ENCODE data around the gene CDC40.

Gene CDC40

DNA sequence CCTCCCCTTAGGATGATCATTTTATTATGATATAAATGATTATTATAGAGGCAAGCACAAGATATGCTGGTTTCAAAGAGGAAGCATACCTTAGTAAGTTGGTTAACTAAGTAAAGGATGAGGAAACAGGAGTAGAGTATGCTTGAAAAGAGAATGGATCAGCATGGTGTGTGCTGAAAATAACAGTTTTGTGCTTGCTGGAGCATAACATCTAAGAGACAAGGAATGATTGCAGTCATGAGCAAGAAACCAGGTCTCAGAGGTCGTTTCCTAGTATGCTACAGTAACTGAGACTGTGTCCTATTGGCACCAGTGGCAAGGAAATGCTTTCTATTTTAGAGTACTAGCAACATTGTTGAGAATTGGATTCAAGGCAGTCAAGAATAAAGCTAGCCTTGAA lies 34.1 kb downstream of the CDC40 start:
- Histone ChIP-seq H3F3A (ENCODE audit: insufficient read depth) (no peaks in the 10 kb centered on the region; the same call in 1 of the 2 replicates), H3K9me2 (replicated peaks; ENCODE audit: insufficient read depth, low read length) (no peaks in the 10 kb centered on the region), H3K36me3 (ENCODE audit: low read length) (peaks cover 43% of the 10 kb centered on the region), H3K27ac (ENCODE audit: low read depth, low read length) (no peak overlapping the region), H3K27me3 (ENCODE audit: low read length) (no peaks in the 10 kb centered on the region), H3K4me2 (ENCODE audit: low read depth, low read length, poor library complexity, severe bottlenecking) (no peak overlapping the region), H2AFZ (ENCODE audit: low read depth, low read length, severe bottlenecking) (no peak overlapping the region), H3K9me3 (ENCODE audit: insufficient read depth, low read length) (no peaks in the 10 kb centered on the region), H3K9ac (ENCODE audit: low read length) (no peak overlapping the region), H3K4me3 (ENCODE audit: insufficient read depth, low read length, poor library complexity, severe bottlenecking) (no peak overlapping the region), H4K20me1 (ENCODE audit: low read depth, low read length) (no peaks in the 10 kb centered on the region), H3K79me2 (ENCODE audit: insufficient read depth, low read length) (no peaks in the 10 kb centered on the region)
- TF ChIP-seq, protein P1, sequence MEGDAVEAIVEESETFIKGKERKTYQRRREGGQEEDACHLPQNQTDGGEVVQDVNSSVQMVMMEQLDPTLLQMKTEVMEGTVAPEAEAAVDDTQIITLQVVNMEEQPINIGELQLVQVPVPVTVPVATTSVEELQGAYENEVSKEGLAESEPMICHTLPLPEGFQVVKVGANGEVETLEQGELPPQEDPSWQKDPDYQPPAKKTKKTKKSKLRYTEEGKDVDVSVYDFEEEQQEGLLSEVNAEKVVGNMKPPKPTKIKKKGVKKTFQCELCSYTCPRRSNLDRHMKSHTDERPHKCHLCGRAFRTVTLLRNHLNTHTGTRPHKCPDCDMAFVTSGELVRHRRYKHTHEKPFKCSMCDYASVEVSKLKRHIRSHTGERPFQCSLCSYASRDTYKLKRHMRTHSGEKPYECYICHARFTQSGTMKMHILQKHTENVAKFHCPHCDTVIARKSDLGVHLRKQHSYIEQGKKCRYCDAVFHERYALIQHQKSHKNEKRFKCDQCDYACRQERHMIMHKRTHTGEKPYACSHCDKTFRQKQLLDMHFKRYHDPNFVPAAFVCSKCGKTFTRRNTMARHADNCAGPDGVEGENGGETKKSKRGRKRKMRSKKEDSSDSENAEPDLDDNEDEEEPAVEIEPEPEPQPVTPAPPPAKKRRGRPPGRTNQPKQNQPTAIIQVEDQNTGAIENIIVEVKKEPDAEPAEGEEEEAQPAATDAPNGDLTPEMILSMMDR (IDR thresholded peaks at IDR 0.05; ENCODE audit: insufficient read depth, low read length, poor library complexity, severe bottlenecking) = no peak
- TF ChIP-seq EZH2phosphoT487 (conservative IDR thresholded peaks at IDR 0.05; ENCODE audit: low read length) = no peak

DNA sequence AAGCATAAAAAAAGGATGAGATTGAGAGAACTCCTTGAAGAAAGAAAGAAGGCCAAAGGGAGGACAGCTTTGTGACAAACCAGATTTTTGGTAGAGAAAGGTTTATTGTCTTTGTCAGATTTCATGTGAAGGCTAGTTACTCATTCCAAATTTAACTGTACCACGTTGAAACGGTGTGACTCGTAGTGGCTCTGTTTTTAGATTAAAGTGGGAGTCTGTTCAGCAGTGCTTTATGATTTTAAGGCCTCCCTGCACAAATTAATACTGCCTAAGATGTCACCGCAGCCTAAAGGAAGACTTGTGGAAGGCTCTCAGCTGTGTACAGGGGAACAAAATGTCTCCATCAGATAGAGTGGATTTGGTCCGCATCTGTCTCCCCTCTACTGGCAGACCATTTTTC lies 35.9 kb downstream of the CDC40 start:
- TF ChIP-seq, protein P1 (IDR thresholded peaks at IDR 0.05; ENCODE audit: insufficient read depth, low read length, poor library complexity, severe bottlenecking) = no peak
- no peak for TF ChIP-seq EZH2phosphoT487 (conservative IDR thresholded peaks at IDR 0.05; ENCODE audit: low read length)

DNA sequence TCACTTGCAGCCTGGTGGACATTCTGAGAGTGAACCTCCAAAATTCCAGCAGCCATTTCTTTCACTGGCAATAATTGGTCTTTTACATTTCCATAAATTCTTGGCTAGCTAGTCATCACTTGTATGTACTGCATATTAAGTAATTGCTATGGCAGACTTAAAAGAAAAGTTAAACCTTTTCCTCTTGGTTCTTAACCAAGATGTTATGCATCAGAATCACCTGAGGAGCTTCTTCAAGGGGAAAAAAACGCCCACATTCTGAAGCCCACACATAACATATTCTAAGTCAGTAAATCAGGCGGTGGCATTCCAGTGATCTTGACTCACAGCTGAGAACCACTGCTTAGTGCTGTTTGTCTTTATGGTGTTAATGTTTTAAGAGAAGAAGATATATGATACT lies 37.0 kb downstream of the CDC40 start:
- Histone ChIP-seq H3K36me3 (ENCODE audit: low read length) (peaks cover 42% of the 10 kb centered on the region), H3K4me2 (ENCODE audit: low read depth, low read length, poor library complexity, severe bottlenecking) (no peak overlapping the region), H3K27ac (ENCODE audit: low read depth, low read length) (no peak overlapping the region), H3K79me2 (ENCODE audit: insufficient read depth, low read length) (no peaks in the 10 kb centered on the region), H3K9ac (ENCODE audit: low read length) (no peak overlapping the region), H4K20me1 (ENCODE audit: low read depth, low read length) (no peaks in the 10 kb centered on the region), H2AFZ (ENCODE audit: low read depth, low read length, severe bottlenecking) (no peak overlapping the region), H3K9me2 (replicated peaks; ENCODE audit: insufficient read depth, low read length) (no peaks in the 10 kb centered on the region), H3F3A (ENCODE audit: insufficient read depth) (no peaks in the 10 kb centered on the region; the same call in 1 of the 2 replicates), H3K27me3 (ENCODE audit: low read length) (no peaks in the 10 kb centered on the region), H3K4me3 (ENCODE audit: insufficient read depth, low read length, poor library complexity, severe bottlenecking) (no peak overlapping the region), H3K9me3 (ENCODE audit: insufficient read depth, low read length) (no peaks in the 10 kb centered on the region)
- no peak for TF ChIP-seq EZH2phosphoT487 (conservative IDR thresholded peaks at IDR 0.05; ENCODE audit: low read length)
- TF ChIP-seq, protein P1 (IDR thresholded peaks at IDR 0.05; ENCODE audit: insufficient read depth, low read length, poor library complexity, severe bottlenecking) = no peak

More for the DNA sequence above, 35.9 kb downstream of the CDC40 start:
- Histone ChIP-seq H3K9me2 (replicated peaks; ENCODE audit: insufficient read depth, low read length) (no peaks in the 10 kb centered on the region), H3F3A (ENCODE audit: insufficient read depth) (no peaks in the 10 kb centered on the region; the same call in 1 of the 2 replicates), H2AFZ (ENCODE audit: low read depth, low read length, severe bottlenecking) (no peak overlapping the region), H4K20me1 (ENCODE audit: low read depth, low read length) (no peaks in the 10 kb centered on the region), H3K79me2 (ENCODE audit: insufficient read depth, low read length) (no peaks in the 10 kb centered on the region), H3K4me3 (ENCODE audit: insufficient read depth, low read length, poor library complexity, severe bottlenecking) (no peak overlapping the region), H3K4me2 (ENCODE audit: low read depth, low read length, poor library complexity, severe bottlenecking) (no peak overlapping the region), H3K27me3 (ENCODE audit: low read length) (no peaks in the 10 kb centered on the region), H3K27ac (ENCODE audit: low read depth, low read length) (no peak overlapping the region), H3K9me3 (ENCODE audit: insufficient read depth, low read length) (no peaks in the 10 kb centered on the region), H3K9ac (ENCODE audit: low read length) (no peak overlapping the region), H3K36me3 (ENCODE audit: low read length) (peaks cover 49% of the 10 kb centered on the region)

All from SU-DHL-6 (cell line).